NCI-H774 (cell line): ENCODE data around the gene CD79B.
"Not testable (repeated sequence)": the region's sequence is repeated elsewhere in the genome, so short reads cannot be mapped to it uniquely, and the experiment has no call there.

Experiments used
- DNase-seq: peaks from one replicate; lab custom pipeline; 2025; lab: John Stamatoyannopoulos, UW

Gene CD79B

DNA sequence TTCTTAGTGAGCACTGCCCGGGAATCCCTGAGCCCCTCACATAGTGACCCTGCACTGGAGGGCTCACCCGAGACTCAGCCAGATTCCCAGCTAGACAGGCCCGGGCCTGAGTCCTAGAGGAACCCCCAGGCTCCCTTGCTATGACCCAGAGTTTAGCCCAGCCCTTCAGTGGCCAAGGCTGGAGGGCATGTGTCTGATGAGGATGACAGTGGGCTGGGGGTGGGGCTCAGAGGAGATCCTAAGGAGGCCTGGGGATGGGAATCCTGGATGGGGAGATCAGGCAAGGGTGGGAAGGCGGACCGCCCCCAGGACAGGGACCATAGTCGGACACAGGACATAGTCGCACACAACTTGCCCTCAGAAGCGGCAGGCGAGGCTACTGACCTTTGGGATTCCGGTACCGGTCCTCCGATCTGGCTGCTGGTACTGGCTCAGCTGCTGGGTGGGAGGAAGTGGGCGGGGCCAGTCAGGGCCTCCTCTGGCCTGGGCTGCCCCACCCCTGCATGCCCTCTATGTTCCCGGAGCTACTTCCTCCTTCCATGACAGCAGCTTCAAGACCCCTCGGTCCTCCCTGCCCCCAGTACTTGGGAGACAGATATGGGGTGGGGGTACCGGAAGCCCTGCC, 1.1 kb downstream of the CD79B start:
- no peak for DNase-seq

DNA sequence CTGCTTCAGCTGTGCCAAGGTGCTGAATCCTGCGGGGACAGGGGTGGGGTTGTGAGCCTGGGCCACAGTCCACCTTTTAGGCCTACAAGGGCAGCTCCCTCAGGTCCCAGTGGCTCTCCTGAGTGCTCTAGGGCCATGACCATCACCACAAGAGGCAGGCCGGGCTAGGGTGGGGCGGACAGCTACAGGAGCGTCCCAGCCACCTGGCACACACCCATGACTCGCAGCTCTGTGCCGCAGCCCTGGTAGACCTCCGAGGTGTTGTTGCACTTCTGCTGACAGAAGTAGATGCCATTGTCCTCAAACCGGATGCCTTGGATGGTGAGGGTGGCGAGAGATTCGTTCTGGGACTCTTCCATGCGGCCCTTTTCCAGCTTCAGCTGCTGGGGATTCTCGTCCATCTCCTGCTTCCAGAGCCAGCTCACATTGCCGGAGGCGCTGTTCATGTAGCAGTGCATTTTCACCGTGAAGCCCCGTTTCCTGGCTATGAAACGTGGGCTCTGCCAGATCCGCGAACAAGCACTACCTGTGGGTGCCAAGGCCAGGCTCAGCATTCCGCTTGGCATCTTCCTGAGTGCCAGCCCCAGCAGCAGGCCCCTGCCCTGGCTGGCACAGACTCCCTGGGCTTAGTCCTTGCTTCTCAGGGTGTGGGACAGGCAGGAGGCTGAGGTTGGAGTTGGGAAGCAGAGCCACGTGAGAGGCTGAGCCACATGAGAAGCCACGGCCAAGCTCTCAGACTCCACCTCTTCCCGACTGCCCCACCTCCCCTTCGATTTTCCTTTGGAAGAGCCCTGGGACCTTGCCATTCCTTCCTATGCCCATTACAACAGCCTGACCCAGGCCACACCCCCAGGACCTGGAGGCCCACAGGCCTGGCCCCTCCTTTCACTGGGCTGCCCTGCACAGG, 2.0 kb downstream of the CD79B start:
- no peak for DNase-seq

DNA sequence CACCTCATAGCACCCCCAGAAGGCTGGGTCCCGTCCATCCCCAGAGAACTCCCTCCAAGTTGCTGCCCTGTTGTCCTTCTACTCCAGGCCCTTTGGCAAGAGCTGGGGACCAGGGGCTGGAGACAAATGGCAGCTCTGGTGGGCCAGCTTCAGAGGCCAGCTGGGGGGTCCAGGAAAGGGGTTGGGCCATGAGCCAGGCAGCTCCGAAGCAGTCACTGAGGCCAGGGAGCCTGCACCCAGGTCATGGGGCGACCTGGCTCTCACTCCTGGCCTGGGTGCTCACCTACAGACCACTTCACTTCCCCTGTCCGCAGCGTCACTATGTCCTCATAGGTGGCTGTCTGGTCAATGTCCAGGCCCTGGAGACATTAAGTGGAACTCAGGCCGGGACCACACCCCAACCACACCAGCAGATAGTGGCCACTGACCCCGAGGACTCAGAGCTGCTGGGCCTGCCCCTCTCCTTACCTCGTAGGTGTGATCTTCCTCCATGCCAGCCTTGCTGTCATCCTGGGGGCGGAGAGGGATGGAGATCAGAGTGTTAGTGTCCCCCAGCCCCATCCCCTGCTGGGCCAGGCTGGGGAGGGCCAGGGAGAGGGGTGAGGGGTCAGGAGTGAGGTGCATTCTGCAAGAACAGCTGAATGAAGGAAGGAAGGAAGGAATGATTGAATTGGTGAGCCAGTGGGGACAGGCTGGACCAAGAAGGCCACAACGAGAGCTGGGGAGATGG, 3.0 kb downstream of the CD79B start:
- no peak for DNase-seq

GRCh38 chr17:63928172-63928666, 3.9 kb downstream of the CD79B start:
- no peak for DNase-seq

DNA sequence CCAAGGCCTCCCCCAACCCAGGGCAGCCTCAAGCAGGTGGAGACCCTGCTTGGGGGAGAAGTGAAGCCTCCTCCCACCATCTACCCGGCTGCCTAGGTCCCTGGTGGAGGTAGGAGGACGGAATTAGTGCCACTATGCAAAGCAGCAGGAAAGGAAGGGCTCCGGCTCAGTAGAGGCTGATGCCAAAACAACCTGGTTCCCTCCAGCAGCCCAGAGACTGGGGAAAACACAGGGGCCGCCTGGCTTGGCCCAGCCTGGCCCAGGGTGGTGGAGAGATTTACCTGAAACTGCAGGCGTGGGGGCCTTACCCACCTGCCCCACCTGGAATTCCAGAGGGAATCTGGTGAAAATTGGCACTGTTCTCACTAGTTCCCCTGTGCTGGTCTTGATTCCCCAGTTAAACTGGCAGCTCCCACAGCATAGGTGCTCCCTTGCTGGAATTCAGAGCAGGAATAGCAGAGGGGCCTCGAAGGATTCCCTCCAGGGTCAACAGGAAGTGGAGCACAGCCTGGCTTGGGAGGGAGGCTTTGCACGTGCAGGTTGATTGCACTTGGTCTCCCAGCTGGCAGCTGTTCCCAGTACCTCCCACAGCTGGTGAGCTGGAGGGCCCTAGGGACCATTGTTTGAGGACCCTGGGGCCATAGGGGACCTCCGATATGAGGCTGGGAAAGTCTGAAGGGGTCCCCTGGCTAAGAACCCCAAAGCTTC, 4.5 kb downstream of the CD79B start:
- no peak for DNase-seq

GRCh38 chr17:63926164-63926563, 6.0 kb downstream of the CD79B start:
- no peak for DNase-seq

DNA sequence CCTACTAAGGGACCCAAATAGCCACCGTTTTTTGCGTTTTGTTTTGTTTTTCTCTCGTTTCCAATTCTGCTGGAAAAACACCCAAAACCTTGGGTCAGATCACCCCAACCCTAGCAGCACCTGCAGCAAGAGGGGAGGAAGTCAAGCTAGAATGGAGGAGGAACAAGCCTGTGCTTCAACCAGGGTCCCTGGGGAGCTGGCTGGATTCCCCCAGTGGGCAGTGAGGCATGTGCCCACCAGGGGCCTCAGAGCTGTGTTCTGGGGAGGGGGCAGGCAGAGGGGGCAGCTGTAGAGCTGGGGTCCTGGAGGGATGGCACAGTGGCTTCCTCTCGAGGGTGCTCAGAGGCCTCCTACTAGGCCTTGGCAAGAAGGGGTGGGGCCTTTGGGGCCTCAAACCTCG, 6.5 kb downstream of the CD79B start:
- DNase-seq: no peak

- DNase-seq: not testable (repeated sequence)
These were observed 9.7 kb downstream of the CD79B start for GRCh38 chr17:63922402-63922801.

DNA sequence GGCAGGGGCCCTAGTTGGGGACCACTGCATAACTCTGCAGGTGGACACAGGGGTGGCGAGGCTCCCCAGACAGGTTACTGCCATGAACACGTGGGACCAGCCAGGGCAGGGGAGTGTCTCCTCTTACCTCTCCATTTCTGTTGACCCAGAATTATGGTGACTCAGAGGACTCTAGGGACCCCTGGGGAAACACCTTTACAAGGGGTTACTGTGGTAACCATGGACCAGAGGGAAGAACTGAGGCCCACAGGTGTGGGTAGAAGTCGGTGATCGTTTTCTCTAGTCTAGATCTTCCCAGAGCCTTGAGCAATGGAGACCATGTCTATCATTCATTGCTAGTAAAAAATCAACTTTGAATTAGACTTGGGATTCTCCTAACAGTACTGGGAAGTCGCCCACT, 11.4 kb downstream of the CD79B start:
- DNase-seq: not testable (repeated sequence)

DNA sequence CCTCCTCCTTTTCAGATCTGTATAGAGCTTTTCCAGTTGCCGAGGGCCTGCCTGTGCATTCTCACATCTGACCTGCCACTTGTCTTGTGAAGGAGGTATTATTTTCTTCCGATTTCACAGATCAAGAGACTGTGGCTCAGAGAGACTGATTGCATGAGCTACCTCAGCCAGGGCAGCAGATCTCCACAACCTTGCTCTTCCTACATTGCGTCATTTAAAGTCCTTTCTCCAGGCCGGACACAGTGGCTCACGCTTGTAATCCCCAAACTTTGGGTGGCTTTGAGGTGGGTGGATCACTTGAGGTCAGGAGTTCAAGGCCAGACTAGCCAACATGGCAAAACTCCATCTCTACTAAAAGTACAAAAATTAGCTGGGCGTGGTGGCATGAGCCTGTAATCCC, 12.1 kb downstream of the CD79B start:
- DNase-seq: not testable (repeated sequence)

- peak; percentile 55 for DNase-seq
These were observed 12.8 kb downstream of the CD79B start for GRCh38 chr17:63919311-63919723.

DNA sequence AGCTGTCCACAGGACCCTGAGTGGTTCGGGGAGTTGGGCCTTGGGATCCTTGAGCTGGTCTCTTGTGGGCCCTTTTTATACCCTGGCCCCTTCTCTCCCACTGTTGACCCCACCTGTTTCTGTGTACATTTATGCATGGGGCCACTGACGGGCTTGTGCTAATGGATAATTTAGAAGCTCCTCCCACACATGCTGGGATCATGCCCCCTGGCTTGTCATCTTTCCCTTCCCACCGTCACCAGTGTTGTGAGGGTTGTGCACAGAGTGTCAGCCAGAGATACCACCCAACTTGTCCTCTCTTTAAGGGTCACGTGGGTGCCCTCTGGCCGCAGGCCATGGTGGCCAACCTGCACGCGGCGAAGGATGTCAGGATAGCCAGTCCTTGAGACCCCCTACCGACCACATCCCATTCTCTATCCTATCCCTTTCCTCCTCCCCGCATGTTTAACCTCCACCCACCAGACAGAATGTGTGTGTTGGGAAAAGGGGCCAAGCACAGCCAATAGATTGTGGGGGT, 13.3 kb downstream of the CD79B start, which contains the start of gene GH1:
GH1 (minus strand) TSS at position 51 of the 517 bp plus-strand sequence. CDS start 63 bp downstream, outside the sequence.
- DNase-seq: not testable (repeated sequence)

- no peak for DNase-seq
These were observed 13.8 kb downstream of the CD79B start for GRCh38 chr17:63918305-63918704.

DNA sequence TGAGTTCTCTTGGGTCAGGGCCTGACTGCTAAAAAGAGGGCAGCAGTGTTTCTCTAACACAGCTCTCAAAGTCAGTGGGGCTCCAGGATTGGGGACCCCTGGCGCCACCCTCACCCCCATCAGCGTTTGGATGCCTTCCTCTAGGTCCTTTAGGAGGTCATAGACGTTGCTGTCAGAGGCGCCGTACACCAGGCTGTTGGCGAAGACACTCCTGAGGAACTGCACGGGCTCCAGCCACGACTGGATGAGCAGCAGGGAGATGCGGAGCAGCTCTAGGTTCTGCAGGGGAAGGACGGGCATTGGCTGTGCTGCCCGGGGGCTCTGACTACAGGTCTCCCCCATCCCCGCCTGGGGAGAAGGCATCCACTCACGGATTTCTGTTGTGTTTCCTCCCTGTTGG, 14.5 kb downstream of the CD79B start:
- DNase-seq: no peak

- not testable (repeated sequence) for DNase-seq
These were observed 14.9 kb downstream of the CD79B start for GRCh38 chr17:63917206-63917605.

DNA sequence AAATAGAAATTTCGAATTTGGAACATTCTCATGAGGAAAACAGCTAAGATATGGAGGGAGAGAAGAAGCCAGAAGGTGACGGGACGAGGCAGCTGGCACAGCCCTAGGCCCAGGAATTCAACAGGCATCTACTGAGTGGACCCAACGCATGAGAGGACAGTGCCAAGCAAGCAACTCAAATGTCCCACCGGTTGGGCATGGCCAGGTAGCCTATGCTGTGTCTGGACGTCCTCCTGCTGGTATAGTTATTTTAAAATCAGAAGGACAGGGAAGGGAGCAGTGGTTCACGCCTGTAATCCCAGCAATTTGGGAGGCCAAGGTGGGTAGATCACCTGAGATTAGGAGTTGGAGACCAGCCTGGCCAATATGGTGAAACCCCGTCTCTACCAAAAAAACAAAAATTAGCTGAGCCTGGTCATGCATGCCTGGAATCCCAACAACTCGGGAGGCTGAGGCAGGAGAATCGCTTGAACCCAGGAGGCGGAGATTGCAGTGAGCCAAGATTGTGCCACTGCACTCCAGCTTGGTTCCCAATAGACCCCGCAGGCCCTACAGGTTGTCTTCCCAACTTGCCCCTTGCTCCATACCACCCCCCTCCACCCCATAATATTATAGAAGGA, 15.5 kb downstream of the CD79B start:
- DNase-seq: no peak

- DNase-seq: not testable (repeated sequence)
These were observed 16.4 kb downstream of the CD79B start for GRCh38 chr17:63915753-63916152.

- DNase-seq: no peak
These were observed 17.7 kb downstream of the CD79B start for GRCh38 chr17:63914471-63914870.

DNA sequence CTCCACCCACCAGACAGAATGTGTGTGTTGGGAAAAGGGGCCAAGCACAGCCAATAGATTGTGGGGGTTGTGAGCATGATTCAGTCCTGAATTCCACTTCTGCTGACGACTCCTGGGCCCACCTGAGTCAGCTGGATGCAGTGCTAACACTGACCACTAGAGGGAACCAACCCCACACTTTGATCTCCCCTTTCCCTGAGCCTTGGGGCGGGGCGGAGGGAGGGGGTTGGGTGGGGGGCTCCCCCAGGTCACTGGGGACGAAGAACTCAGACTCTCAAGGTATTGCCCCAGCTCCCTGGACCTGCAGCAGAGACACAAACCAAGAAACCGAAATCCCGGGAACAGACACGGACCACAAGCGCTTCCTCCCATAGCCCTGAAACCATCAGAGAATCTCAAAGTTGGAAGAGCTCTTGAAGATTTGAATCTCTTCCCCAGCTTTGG, 20.5 kb downstream of the CD79B start:
- DNase-seq: peak; percentile 8

DNA sequence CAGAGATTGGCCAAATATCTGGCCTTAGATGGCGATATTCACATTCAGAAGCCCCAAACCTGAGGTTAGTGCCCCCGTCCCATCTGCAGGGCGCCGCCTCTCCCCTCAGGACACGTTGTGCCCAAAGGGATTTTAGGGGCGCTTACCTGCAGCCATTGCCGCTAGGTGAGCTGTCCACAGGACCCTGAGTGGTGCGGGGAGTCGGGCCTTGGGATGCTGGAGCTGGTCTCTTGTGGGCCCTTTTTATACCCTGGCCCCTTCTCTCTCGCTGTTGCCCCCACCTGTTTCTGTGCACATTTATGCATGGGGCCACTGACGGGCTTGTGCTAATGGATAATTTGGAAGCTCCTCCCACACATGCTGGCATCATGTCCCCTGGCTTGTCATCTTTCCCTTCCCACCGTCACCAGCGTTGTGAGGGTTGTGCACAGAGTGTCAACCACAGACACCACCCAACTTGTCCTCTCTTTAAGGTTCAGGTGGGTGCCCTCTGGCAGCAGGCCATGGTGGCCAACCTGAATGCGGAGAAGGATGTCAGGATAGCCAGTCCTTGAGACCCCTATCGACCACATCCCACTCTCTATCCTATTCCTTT, 21.0 kb downstream of the CD79B start, which contains the start of gene CSHL1:
CSHL1 (minus strand) TSS at position 218 of the 595 bp plus-strand sequence; CDS start at position 156, 62 bp downstream.
- DNase-seq: no peak
